Measurements from ENCODE around the gene ZBTB8A.

- TF ChIP-seq CTCF (IDR thresholded peaks at IDR 0.05): no peak
- TF ChIP-seq EZH2 (IDR thresholded peaks at IDR 0.05): no peak
- no peak for TF ChIP-seq EZH2phosphoT487 (IDR thresholded peaks at IDR 0.05)
Measured at GRCh38 chr1:32639489-32640075, 100.4 kb downstream of the ZBTB8A start.

All from neural progenitor cell (in vitro differentiated cells).